Muscle of back (tissue), 11 donors: Measurements from ENCODE around the gene KLHL26. TPM values are rescaled to one million over a fixed set of nuclear protein-coding genes. Genes with fewer than 3 reads are reported as not detected.

Source experiments
- DNase-seq, 3 donors: peaks; one replicate each; pipeline versions ENCODE4 v3.0.0 to v3.0.0-alpha.2; 2013
- polyA plus RNA-seq, 10 donors: library from polyadenylated mRNA; unstranded; fragments of 120-200 nt; gene quantifications; one replicate each; pipeline ENCODE4 v1.2.1, GENCODE V29; 2013; ENCODE audit not compliant: insufficient read length in 10 of 10

KLHL26 gene
- polyA plus RNA-seq, 10 donors, result 3.1 to 4.7 (median 3.6) TPM

GRCh38 chr19:18683109-18683957, 46.5 kb downstream of the KLHL26 start, which contains the start of gene CRTC1:
Gene CRTC1 (plus strand): TSS chr19:18683680. CDS start chr19:18683703, 23 bp downstream.
- peak; percentile 90 to 97 (median 95) for DNase-seq

- DNase-seq, result no peak
These were observed 47.3 kb downstream of the KLHL26 start for GRCh38 chr19:18683958-18684641.

- DNase-seq, result no peak
These were observed 47.8 kb downstream of the KLHL26 start for GRCh38 chr19:18684642-18684993.

- DNase-seq, result no peak
These were observed 48.9 kb downstream of the KLHL26 start for GRCh38 chr19:18685597-18686190.

GRCh38 chr19:18687740-18688465, 51.1 kb downstream of the KLHL26 start:
- no peak for DNase-seq

- no peak for DNase-seq
These were observed 59.2 kb downstream of the KLHL26 start for GRCh38 chr19:18696023-18696422.

GRCh38 chr19:18697680-18698079, 60.9 kb downstream of the KLHL26 start:
- no peak for DNase-seq

- no peak for DNase-seq
These were observed 61.7 kb downstream of the KLHL26 start for GRCh38 chr19:18698321-18699167.

GRCh38 chr19:18699403-18700054, 62.7 kb downstream of the KLHL26 start:
- no peak for DNase-seq

- peak; percentile 24 to 80 (median 54) for DNase-seq
These were observed 63.8 kb downstream of the KLHL26 start for GRCh38 chr19:18700501-18701249.

- DNase-seq, result no peak
These were observed 64.4 kb downstream of the KLHL26 start for GRCh38 chr19:18701250-18701608.

GRCh38 chr19:18704054-18704453, 67.2 kb downstream of the KLHL26 start:
- no peak for DNase-seq

GRCh38 chr19:18704971-18705370, 68.1 kb downstream of the KLHL26 start:
- peak in 1 of 3 donors; percentile 65 for DNase-seq

GRCh38 chr19:18708452-18709231, 71.8 kb downstream of the KLHL26 start:
- no peak for DNase-seq

GRCh38 chr19:18709546-18709945, 72.7 kb downstream of the KLHL26 start:
- DNase-seq, result no peak

- no peak for DNase-seq
These were observed 73.4 kb downstream of the KLHL26 start for GRCh38 chr19:18710186-18710585.

- peak; percentile 68 to 94 (median 90) for DNase-seq
These were observed 74.3 kb downstream of the KLHL26 start for GRCh38 chr19:18710996-18711751.

GRCh38 chr19:18711893-18712292, 75.1 kb downstream of the KLHL26 start:
- DNase-seq, result no peak
